NK-92 treated with Interleukin-12 subunit alpha and Interleukin-12 subunit beta, amount 100 ng/mL, for 24 hours (cell line): ENCODE results near the gene ST6GALNAC2.
A peak's percentile ranks its signal among the peaks of the same experiment; 100 is the strongest.
"Not testable (repeated sequence)": the region's sequence is repeated elsewhere in the genome, so short reads cannot be mapped to it uniquely, and the experiment has no call there.

ENCODE experiments used
- DNase-seq: peaks from one replicate; lab custom pipeline; 2025; lab: John Stamatoyannopoulos, UW

The ST6GALNAC2 gene

DNA sequence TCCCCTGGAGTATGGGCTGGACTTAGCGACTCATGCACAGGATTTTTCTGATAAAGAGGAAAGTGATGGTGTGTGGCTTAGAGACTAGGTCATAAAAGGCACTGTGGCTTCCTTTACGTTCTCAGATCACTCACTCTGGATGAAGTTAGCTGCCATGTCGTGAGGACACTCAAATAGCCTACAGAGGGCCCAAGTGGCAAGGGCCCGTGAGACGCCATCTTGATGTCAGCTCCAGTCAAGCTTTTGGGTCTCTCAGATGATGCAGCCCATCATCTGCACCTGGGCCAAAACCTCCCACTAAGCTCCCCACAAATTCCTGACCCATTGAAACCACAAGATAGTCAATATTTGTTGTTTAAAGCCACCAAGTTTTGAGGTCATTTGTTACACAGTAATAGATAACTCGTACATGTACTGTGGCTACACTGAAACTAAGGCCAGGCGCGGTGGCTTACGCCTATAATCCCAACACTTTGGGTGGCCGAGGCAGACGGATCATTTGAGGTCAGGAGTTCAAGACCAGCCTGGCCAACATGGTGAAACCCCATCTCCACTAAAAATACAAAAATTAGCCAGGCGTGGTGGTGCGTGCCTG lies 14.7 kb downstream of the ST6GALNAC2 start:
- DNase-seq = no peak

GRCh38 chr17:76570457-76570856 lies 15.2 kb downstream of the ST6GALNAC2 start:
- DNase-seq = no peak

GRCh38 chr17:76569607-76570279 lies 15.9 kb downstream of the ST6GALNAC2 start:
- no peak for DNase-seq

DNA sequence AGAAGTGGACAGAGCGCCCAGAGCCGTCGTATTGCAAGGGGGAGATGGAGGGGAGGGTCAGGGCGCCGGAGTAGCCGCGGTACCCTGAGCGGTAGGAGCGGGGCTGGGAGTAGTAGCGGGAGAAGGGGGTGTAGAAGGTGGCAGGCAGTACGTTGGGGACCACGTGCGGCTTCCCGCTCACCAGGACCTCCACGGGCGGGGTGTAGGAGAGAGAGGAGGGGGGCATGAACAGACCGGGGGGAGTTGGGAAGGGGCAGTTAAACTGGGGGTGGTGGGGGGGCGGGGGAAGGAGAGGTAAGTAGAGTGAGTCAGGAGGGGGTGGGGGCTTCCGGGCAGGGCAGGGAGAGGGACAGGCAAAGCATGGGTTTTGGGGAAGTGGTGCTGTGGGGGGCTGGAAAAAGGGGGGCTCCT lies 16.8 kb downstream of the ST6GALNAC2 start:
- DNase-seq = no peak

DNA sequence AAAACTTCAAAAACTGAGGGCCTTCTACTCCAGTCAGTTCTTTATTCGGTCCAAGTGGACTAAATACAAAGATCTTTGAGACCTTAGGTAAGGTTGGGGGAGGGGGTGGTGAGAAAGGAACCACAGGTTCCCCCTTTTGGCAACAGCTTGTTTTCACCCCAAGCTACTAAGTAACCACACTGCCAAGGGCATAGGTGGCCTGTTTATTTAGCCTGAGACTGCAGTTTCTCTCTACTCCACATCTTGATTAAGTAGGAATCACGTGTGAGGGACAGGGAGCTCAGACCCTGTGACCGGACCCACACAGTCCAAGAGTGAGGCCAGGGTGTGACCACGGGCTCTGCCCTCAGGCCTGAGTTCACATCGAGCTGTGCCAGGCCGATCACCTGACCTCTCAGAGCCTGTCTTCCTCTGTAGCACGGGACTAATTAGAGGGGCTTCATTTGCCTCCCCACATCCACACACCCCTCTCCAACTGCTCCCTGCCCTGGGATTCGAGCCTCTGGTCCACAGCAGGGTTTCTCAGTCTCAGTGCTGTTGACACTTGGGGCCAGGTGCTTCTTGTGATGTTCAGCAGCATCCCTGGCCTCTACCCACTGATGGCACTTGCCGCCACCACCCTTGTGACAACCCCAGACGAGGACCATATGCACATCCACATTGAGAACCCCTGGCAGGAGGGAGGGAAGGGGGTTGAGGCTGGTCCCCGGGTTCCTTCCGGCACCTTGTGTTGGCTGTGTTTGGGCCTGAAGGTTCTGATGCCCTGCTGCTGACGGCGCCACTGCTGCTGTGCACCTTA lies 17.8 kb downstream of the ST6GALNAC2 start:
- DNase-seq = no peak

DNA sequence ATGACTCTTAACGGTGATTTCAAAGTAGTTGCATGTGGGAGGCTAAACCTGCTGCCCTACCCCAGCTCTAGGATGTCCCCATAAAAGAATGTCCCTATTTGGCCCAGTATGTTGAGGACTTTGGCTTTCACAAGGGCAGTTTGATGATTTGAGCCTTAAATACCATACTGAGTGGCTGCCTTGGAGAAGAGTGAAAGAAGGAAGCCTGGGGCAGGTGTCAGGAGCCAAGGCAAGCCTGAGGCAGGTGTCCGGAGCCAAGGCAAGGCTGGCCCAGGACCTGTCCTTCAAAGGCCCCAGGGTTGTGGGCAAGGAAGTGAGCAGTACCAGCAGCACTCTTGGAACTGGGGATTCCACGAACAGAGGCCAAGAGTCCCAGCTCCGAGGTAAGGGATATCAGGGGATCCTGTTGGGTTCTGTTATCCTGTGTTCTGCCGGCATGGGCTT lies 18.6 kb downstream of the ST6GALNAC2 start:
- no peak for DNase-seq

GRCh38 chr17:76566613-76566943 lies 19.1 kb downstream of the ST6GALNAC2 start:
- DNase-seq = no peak

DNA sequence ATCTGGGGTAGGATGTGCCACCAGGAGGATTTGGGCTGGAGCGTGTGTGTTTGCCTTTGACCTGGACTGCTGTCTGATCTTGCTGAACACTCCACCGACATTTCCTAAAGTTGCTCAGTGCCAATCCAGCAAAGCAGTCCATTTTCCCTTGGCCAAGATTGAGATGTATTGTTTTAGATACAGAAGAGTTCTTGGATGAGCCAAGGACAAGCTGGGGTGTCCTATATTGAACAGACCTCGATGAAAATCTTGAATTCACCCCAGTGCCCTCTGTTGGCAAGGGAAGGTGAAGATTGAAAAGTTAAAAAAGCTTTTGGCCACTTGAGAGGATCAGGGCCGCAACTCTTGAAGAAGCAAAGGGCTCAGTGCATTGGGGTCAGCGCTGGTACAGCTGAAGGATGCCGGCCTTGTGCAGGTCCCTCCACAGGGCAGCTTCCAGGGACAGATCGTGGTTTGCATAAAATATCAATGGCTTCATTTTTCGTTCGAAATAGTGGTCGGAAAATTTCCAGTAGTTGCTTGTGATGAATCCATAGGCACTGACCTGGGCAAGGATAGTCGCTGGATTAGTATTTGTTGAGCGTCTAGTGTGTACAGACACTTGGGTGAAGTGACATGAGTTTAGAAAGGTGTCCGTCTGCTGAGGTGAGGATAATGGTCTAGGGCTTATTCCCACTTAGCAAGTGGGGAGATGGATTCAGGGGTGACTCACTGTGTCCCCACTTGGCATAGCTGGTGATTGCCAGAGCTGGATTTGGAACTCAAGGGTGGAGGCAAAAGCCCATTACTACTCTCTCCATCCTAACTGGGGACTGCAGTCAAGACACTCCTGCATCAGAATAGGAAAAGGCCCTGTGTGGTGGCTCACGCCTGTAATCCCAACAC lies 19.7 kb downstream of the ST6GALNAC2 start:
- no peak for DNase-seq

- DNase-seq = not testable (repeated sequence)
These were observed 20.5 kb downstream of the ST6GALNAC2 start for GRCh38 chr17:76564991-76565727.

DNA sequence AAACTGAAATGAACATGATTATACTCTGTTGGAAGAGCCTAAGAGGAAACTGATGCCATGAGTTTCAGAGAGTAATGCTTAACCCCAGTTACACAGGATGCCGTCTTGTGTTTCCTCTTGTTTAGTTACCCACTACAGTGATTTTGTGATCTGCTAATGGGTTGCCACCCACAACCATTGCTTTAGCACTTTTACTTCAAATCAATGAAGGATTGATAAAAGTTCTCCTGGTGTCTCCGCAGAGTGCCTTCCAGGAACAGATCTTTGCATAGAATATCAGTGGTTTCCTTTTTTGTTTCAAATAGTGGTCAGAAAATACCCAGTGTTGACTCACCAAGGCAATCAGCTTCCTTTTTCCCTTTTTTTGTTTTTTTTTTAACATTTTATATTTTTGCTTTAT lies 22.3 kb downstream of the ST6GALNAC2 start:
- not testable (repeated sequence) for DNase-seq

GRCh38 chr17:76562734-76563148 lies 22.9 kb downstream of the ST6GALNAC2 start:
- no peak for DNase-seq

- DNase-seq = no peak
These were observed 23.8 kb downstream of the ST6GALNAC2 start for GRCh38 chr17:76561799-76562268.

GRCh38 chr17:76561332-76561731 lies 24.3 kb downstream of the ST6GALNAC2 start:
- no peak for DNase-seq

GRCh38 chr17:76560877-76561221 lies 24.8 kb downstream of the ST6GALNAC2 start:
- no peak for DNase-seq

- DNase-seq = no peak
These were observed 25.4 kb downstream of the ST6GALNAC2 start for GRCh38 chr17:76560036-76560876.

GRCh38 chr17:76559460-76559859 lies 26.2 kb downstream of the ST6GALNAC2 start:
- DNase-seq = not testable (repeated sequence)

- no peak for DNase-seq
These were observed 27.2 kb downstream of the ST6GALNAC2 start for GRCh38 chr17:76558198-76559095.

DNA sequence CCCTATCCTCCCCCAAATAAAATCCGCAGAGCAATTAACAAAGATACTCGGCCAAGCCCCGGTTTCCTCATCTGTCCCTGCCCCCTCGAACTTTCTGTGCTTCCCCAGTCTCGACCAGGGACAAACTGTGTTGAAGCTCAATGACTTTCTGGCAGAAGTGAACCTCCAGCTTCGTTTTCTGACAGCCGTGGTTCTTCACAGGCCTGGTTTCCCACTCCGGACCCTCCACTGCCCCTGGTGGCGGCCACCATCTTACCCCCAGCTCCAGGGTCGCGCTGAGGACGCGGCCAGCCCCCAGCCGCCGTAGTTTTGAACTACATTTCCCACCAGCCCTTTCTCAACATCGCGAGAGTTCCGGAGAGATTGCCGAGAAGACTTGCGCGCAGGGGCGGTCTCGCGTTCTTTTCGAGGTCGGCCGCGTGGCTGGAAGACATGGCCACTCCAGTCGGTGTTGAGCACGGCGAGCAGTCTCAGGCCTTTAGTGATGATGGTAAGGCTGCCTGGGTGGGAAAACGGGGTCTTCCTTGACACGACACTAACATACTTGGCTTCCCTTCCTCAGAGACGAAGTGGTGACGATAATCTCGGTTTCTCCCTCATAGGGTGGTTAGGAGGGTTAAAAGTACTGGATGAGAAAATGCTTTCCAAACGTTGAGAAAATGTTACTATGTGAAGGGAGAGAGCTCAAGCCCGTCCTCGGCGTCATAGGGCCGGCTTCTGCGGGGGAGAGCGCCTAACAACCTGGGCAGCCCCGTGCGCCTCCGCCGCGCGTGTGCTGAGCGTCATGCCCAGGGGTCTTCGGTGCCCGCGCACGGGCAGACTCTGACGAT lies 28.1 kb downstream of the ST6GALNAC2 start:
- DNase-seq = peak; percentile 89
